IMR-90 (cell line): ENCODE data around the gene DISP1. TPM values are rescaled to one million over a fixed set of nuclear protein-coding genes. Genes with fewer than 3 reads are reported as not detected.

Source experiments
- ATAC-seq: fragments of 200-7000 bp; cut with Tn5 transposase; 2 replicates; pipeline ENCODE4 v1.9.1; 2020; ENCODE audit warnings: low read depth, mild to moderate bottlenecking, moderate library complexity
- BruUV-seq: library from RNA; stranded (reverse); fragments of 400-500 nt; replicated peaks from 2 replicates; lab custom pipeline; 2021; lab: Mats Ljungman, UMichigan
- CTCF ChIA-PET: fragments of 300-600 bp; formaldehyde crosslinking; extraction: SDS; loops from one replicate; lab custom pipeline; 2021; ENCODE audit warnings: antibody characterized with exemption; lab: Yijun Ruan, JAX
- POLR2A ChIA-PET: fragments of 300-600 bp; sonication (Branson Sonifier 250); formaldehyde crosslinking; loops from one replicate; lab custom pipeline; 2022; ENCODE audit warnings: antibody characterized with exemption; ENCODE audit not compliant: unreplicated experiment; lab: Charles Lee
- DNase-seq: peaks from one replicate; pipeline ENCODE4 v3.0.0; 2013
- H2AFZ ChIP-seq: replicated peaks from 2 replicates; pipeline ENCODE3; 2013; ENCODE audit warnings: low read length, mild to moderate bottlenecking; ENCODE audit not compliant: poor library complexity
- H2AK5ac ChIP-seq: 2 replicates; pipeline ENCODE4 v1.6.1; 2013; ENCODE audit warnings: low read depth, low read length, inconsistent platforms
- H2AK9ac ChIP-seq: replicated peaks from 2 replicates; pipeline ENCODE3; 2013; ENCODE audit warnings: mild to moderate bottlenecking, low read depth, low read length, moderate library complexity; ENCODE audit not compliant: poor library complexity
- H2BK120ac ChIP-seq: 2 replicates; pipeline ENCODE4 v1.6.1; 2013; ENCODE audit warnings: low read depth, low read length, inconsistent platforms
- H2BK15ac ChIP-seq: 3 replicates; pipeline ENCODE4 v1.6.1; 2013; ENCODE audit warnings: low read depth, low read length, inconsistent platforms
- H2BK20ac ChIP-seq: 2 replicates; pipeline ENCODE4 v1.6.1; 2013; ENCODE audit warnings: low read depth, mild to moderate bottlenecking, inconsistent platforms, low read length, moderate library complexity
- H2BK5ac ChIP-seq: 2 replicates; pipeline ENCODE4 v1.6.1; 2013; ENCODE audit warnings: mild to moderate bottlenecking, low read depth, low read length, inconsistent platforms; ENCODE audit not compliant: poor library complexity, severe bottlenecking
- H3K14ac ChIP-seq: replicated peaks from 2 replicates; pipeline ENCODE4 v1.6.1; 2013; ENCODE audit warnings: low read depth, low read length, inconsistent platforms
- H3K18ac ChIP-seq: 2 replicates; pipeline ENCODE4 v1.6.1; 2013; ENCODE audit warnings: low read depth, low read length, control low read depth
- H3K23ac ChIP-seq: 2 replicates; pipeline ENCODE4 v1.6.1; 2013; ENCODE audit warnings: low read depth, low read length, inconsistent platforms
- H3K27ac ChIP-seq: 2 replicates; pipeline ENCODE4 v1.5.1; 2013; ENCODE audit warnings: mild to moderate bottlenecking, control low read depth, low read length; ENCODE audit not compliant: insufficient read depth
- H3K27me3 ChIP-seq: 2 replicates; pipeline ENCODE4 v1.6.1; 2013; ENCODE audit warnings: low read length; ENCODE audit not compliant: control insufficient read depth, insufficient read depth
- H3K36me3 ChIP-seq: 2 replicates; pipeline ENCODE4 v1.6.1; 2013; ENCODE audit warnings: low read length, mixed read lengths; ENCODE audit not compliant: control insufficient read depth, insufficient read depth
- H3K4ac ChIP-seq: 2 replicates; pipeline ENCODE4 v1.6.1; 2013; ENCODE audit warnings: low read depth, low read length, inconsistent platforms
- H3K4me1 ChIP-seq: 2 replicates; pipeline ENCODE4 v1.6.1; 2013; ENCODE audit warnings: low read length, mixed read lengths; ENCODE audit not compliant: control insufficient read depth, insufficient read depth
- H3K4me2 ChIP-seq: 2 replicates; pipeline ENCODE4 v1.6.1; 2013; ENCODE audit warnings: low read depth, mild to moderate bottlenecking, control low read depth, low read length, moderate library complexity
- H3K4me3 ChIP-seq: 2 replicates; pipeline ENCODE4 v1.5.1; 2013; ENCODE audit warnings: low read depth, mild to moderate bottlenecking, control low read depth, low read length, moderate library complexity; ENCODE audit not compliant: insufficient read depth
- H3K56ac ChIP-seq: 2 replicates; pipeline ENCODE4 v1.6.1; 2013; ENCODE audit warnings: low read length, inconsistent platforms; ENCODE audit not compliant: insufficient read depth; ENCODE audit errors: extremely low read depth
- H3K79me1 ChIP-seq, 2 experiments: 2 replicates each; pipeline ENCODE4 v1.6.1; 2013; ENCODE audit warnings: low read length in 2 of 2, inconsistent platforms in 1 of 2, low read depth in 1 of 2
- H3K9ac ChIP-seq: 2 replicates; pipeline ENCODE4 v1.6.1; 2013; ENCODE audit warnings: low read depth, low read length, control low read depth
- H3K9me1 ChIP-seq: 2 replicates; pipeline ENCODE4 v1.6.1; 2013; ENCODE audit warnings: low read length, inconsistent platforms; ENCODE audit not compliant: insufficient read depth
- H3K9me3 ChIP-seq: 2 replicates; pipeline ENCODE4 v1.6.1; 2013; ENCODE audit warnings: low read length; ENCODE audit not compliant: control insufficient read depth, insufficient read depth
- H4K20me1 ChIP-seq: 2 replicates; pipeline ENCODE4 v1.6.1; 2013; ENCODE audit warnings: low read length, inconsistent platforms; ENCODE audit not compliant: insufficient read depth
- H4K5ac ChIP-seq: 2 replicates; pipeline ENCODE4 v1.6.1; 2013; ENCODE audit warnings: mild to moderate bottlenecking, low read depth, low read length, control low read depth
- H4K8ac ChIP-seq, 2 experiments: 2 replicates each; pipeline ENCODE4 v1.6.1; 2013; ENCODE audit warnings: low read depth in 2 of 2, low read length in 2 of 2, control low read depth in 1 of 2, inconsistent platforms in 1 of 2
- H4K91ac ChIP-seq: 2 replicates; pipeline ENCODE4 v1.6.1; 2013; ENCODE audit warnings: low read depth, low read length, inconsistent platforms; ENCODE audit not compliant: insufficient read depth
- CHD1 ChIP-seq: IDR thresholded peaks from 2 replicates; pipeline ENCODE4 v1.6.1; 2012; ENCODE audit warnings: low read depth, low read length, improper control_type of control experiment
- CTCF ChIP-seq: conservative IDR thresholded peaks from 2 replicates; pipeline ENCODE4 v1.5.1; 2012; ENCODE audit warnings: mild to moderate bottlenecking, low read depth, low read length, improper control_type of control experiment
- MAFK ChIP-seq: IDR thresholded peaks from 2 replicates; pipeline ENCODE4 v1.6.1; 2012; ENCODE audit warnings: low read depth, low read length, improper control_type of control experiment
- MAZ ChIP-seq: IDR thresholded peaks from 2 replicates; pipeline ENCODE4 v1.6.1; 2012; ENCODE audit warnings: low read depth, mild to moderate bottlenecking, low read length, improper control_type of control experiment, moderate library complexity, borderline replicate concordance
- RCOR1 ChIP-seq: IDR thresholded peaks from 2 replicates; pipeline ENCODE4 v1.6.1; 2012; ENCODE audit warnings: mild to moderate bottlenecking, low read length, improper control_type of control experiment; ENCODE audit not compliant: insufficient replicate concordance
- SMC3 ChIP-seq: fragments of 150-350 bp; IDR thresholded peaks from 2 replicates; pipeline ENCODE4 v1.6.1; 2016; ENCODE audit warnings: low read depth, mild to moderate bottlenecking, antibody characterized with exemption, low read length, moderate library complexity
- USF2 ChIP-seq: fragments of 150-350 bp; IDR thresholded peaks from 2 replicates; pipeline ENCODE4 v1.6.1; 2017; ENCODE audit warnings: mild to moderate bottlenecking, antibody characterized with exemption, low read length, low read depth
- dilution Hi-C: fragments of 300-500 bp; cut with HindIII; formaldehyde crosslinking; loops from one replicate; pipeline ENCODE4 v1.14.3; 2018; ENCODE audit warnings: low sequenced_read_pairs; ENCODE audit not compliant: unreplicated experiment
- in situ Hi-C: fragments of 300-500 bp; cut with MboI; formaldehyde crosslinking; loops from 3 replicates; pipeline ENCODE4 v1.14.3; 2019; ENCODE audit warnings: low sequenced_read_pairs, inconsistent platforms, mixed read lengths
- intact Hi-C: fragments of 100-400 bp; cut with micrococcal nuclease; formaldehyde crosslinking; loops from 2 replicates; pipeline ENCODE4 v1.10.0; 2022
- polyA plus RNA-seq, 3 experiments: library from polyadenylated mRNA; depleted of rRNA; stranded (reverse); fragments of >200 nt; gene quantifications; 2 replicates each; pipeline ENCODE4 v1.2.3, GENCODE V29; 2012; ENCODE audit warnings: low replicate concordance in 1 of 3
- total RNA-seq: library from RNA; depleted of rRNA; stranded (reverse); fragments of >200 nt; gene quantifications from 2 replicates; pipeline ENCODE4 v1.2.3, GENCODE V29; 2012

The DISP1 gene
- total and polyA plus RNA-seq, 2 of the 4 experiments (the other 2 are of a cell fraction), result 3.3 to 5.2 TPM

- Histone ChIP-seq H2BK20ac (no peak overlapping the region), H4K20me1 (no peaks in the 10 kb centered on the region), H3K4ac (no peak overlapping the region), H3K4me2 (no peak overlapping the region), H4K91ac (no peak overlapping the region), H2BK120ac (no peak overlapping the region), H2AK9ac (no peak overlapping the region), H2BK15ac (no peak overlapping the region), H3K27ac (no peak overlapping the region), H3K56ac (no peak overlapping the region), H3K9me1 (no peaks in the 10 kb centered on the region; the same call in 1 of the 2 replicates), H4K5ac (no peak overlapping the region), H4K8ac (no peak overlapping the region), H3K9ac (no peak overlapping the region), H2BK5ac (no peak overlapping the region), H2AFZ (no peak overlapping the region), H3K4me1 (no peaks in the 10 kb centered on the region), H3K79me1 (no peaks in the 10 kb centered on the region), H3K14ac (no peak overlapping the region), H3K4me3 (no peak overlapping the region), H3K18ac (no peak overlapping the region), H3K9me3 (no peaks in the 10 kb centered on the region), H2AK5ac (no peak overlapping the region), H3K27me3 (peaks cover 20% of the 10 kb centered on the region), H3K36me3 (no peaks in the 10 kb centered on the region), H3K23ac (no peak overlapping the region)
- dilution Hi-C loops, result loop anchor here (25.0 kb wide), 1 partner anchor 304 kb away; no protein-coding TSS in a partner anchor
- no TSS peak for BruUV-seq
- intact Hi-C loops, result no loop called here
- POLR2A ChIA-PET, result no interaction called here
- in situ Hi-C loops, result no loop called here
- no peak for DNase-seq
- CTCF ChIA-PET, result no interaction called here
- TF ChIP-seq MAZ, result no peak
- no peak for TF ChIP-seq CHD1
- no peak for TF ChIP-seq SMC3
- no peak for TF ChIP-seq CTCF
- TF ChIP-seq RCOR1, result no peak
- TF ChIP-seq MAFK, result no peak
- TF ChIP-seq USF2, result no peak
- no peak for ATAC-seq
Observed at GRCh38 chr1:222783051-222783450, 31.8 kb upstream of the DISP1 start.
